Thoracic aorta (tissue), 2 donors: ENCODE results near the gene SMARCD2. TPM values are rescaled to one million over a fixed set of nuclear protein-coding genes. Genes with fewer than 3 reads are reported as not detected.
A peak's percentile ranks its signal among the peaks of the same experiment; 100 is the strongest.

Experiments used
- ATAC-seq: fragments of 150-250 bp; one replicate; pipeline ENCODE4 v1.8.0; 2017; ENCODE audit warnings: low read depth; ENCODE audit not compliant: insufficient number of reproducible peaks, low FRiP score
- DNase-seq: peaks from one replicate; pipeline ENCODE4 v3.0.0-alpha.2; 2020; ENCODE audit warnings: low spot score
- H3K27ac ChIP-seq, 2 donors: fragments of 200-600 bp; sonication (generic); 1 replicate in 1 of 2; 2 replicates in 1 of 2; pipeline ENCODE4 v1.5.1; 2016; ENCODE audit warnings: mild to moderate bottlenecking in 2 of 2, moderate library complexity in 2 of 2
- H3K27me3 ChIP-seq: fragments of 200-600 bp; sonication (generic); replicated peaks from 2 replicates; pipeline ENCODE4 v1.6.0; 2016; ENCODE audit warnings: mild to moderate bottlenecking; ENCODE audit not compliant: insufficient read depth
- H3K36me3 ChIP-seq: fragments of 200-600 bp; sonication (generic); one replicate; pipeline ENCODE4 v1.5.1; 2016
- H3K4me1 ChIP-seq, 2 donors: fragments of 200-600 bp; sonication (generic); 1 replicate in 1 of 2; 2 replicates in 1 of 2; pipeline versions ENCODE4 v1.5.1 to v1.6.0; 2016; ENCODE audit warnings: low read depth in 2 of 2, mild to moderate bottlenecking in 1 of 2; ENCODE audit not compliant: control insufficient read depth in 1 of 2
- H3K4me3 ChIP-seq: fragments of 200-600 bp; sonication (generic); 2 replicates; pipeline ENCODE4 v1.5.1; 2016; ENCODE audit warnings: mild to moderate bottlenecking
- H3K9me3 ChIP-seq: fragments of 200-600 bp; sonication (generic); 2 replicates; pipeline ENCODE4 v1.5.1; 2016
- CTCF ChIP-seq: fragments of 200-600 bp; sonication (generic); IDR thresholded peaks from one replicate; pipeline ENCODE4 v1.5.1; 2019; ENCODE audit warnings: antibody characterized with exemption
- total RNA-seq, 2 donors: library from RNA; depleted of rRNA; stranded (reverse); fragments of >200 nt; gene quantifications; one replicate each; pipeline versions ENCODE4 v1.1.0 to v1.2.3, GENCODE V29; 2016

SMARCD2 gene
- total RNA-seq, 2 donors from 2014 or later: 81.8 to 136 TPM

- Histone ChIP-seq H3K36me3 (peaks cover 5% of the 10 kb centered on the region), H3K27ac (peak overlapping the region; percentile 93 to 94), H3K9me3 (no peaks in the 10 kb centered on the region), H3K27me3 (no peaks in the 10 kb centered on the region), H3K4me3 (peak overlapping the region; percentile 95), H3K4me1 (peaks cover 43 to 59% of the 10 kb centered on the region in 2 donors)
- TF ChIP-seq CTCF: no peak
- ATAC-seq: no peak
- no peak for DNase-seq
Measured at GRCh38 chr17:63842173-63842539, 329 bp downstream of the SMARCD2 start.

- no peak for ATAC-seq
Measured at GRCh38 chr17:63841350-63842172, 924 bp downstream of the SMARCD2 start.

GRCh38 chr17:63840591-63841349 is 1.7 kb downstream of the SMARCD2 start:
- Histone ChIP-seq H3K36me3 (peaks cover 17% of the 10 kb centered on the region), H3K27ac (peak overlapping the region; percentile 93 to 94), H3K9me3 (no peaks in the 10 kb centered on the region), H3K4me3 (peak overlapping the region; percentile 95), H3K4me1 (peaks cover 43 to 64% of the 10 kb centered on the region in 2 donors), H3K27me3 (no peaks in the 10 kb centered on the region)
- no peak for DNase-seq
- ATAC-seq: no peak
- no peak for TF ChIP-seq CTCF

More at GRCh38 chr17:63841350-63842172, 924 bp downstream of the SMARCD2 start:
- DNase-seq: no peak
- no peak for TF ChIP-seq CTCF
- peak overlapping the region; percentile 95 for H3K4me3 ChIP-seq
- peaks cover 43 to 64% of the 10 kb centered on the region in 2 donors for H3K4me1 ChIP-seq
- peak overlapping the region; percentile 93 to 94 for H3K27ac ChIP-seq
- no peaks in the 10 kb centered on the region for H3K9me3 ChIP-seq
- H3K36me3 ChIP-seq: peaks cover 11% of the 10 kb centered on the region
- H3K27me3 ChIP-seq: no peaks in the 10 kb centered on the region

- H3K36me3 ChIP-seq: peaks cover 36% of the 10 kb centered on the region
- H3K9me3 ChIP-seq: no peaks in the 10 kb centered on the region
- DNase-seq: peak; percentile 87
- H3K4me1 ChIP-seq: peaks cover 38 to 66% of the 10 kb centered on the region in 2 donors
- TF ChIP-seq CTCF: no peak
- no peak for ATAC-seq
- H3K27ac ChIP-seq: peak overlapping the region; percentile 93 to 94
- H3K4me3 ChIP-seq: peak overlapping the region; percentile 58
- H3K27me3 ChIP-seq: no peaks in the 10 kb centered on the region
Measured at GRCh38 chr17:63838631-63839171, 3.8 kb downstream of the SMARCD2 start.
